Trophoblast cell (in vitro differentiated cells and primary cell): ENCODE results near the gene KCNT1.

ENCODE experiments used
- DNase-seq, 2 donors: peaks; one replicate each; pipeline ENCODE4 v3.0.0-alpha.2; 2016
- H2AFZ ChIP-seq: 2 replicates; pipeline ENCODE4 v1.6.1; 2013; ENCODE audit warnings: low read length, moderate library complexity, mild to moderate bottlenecking; ENCODE audit not compliant: insufficient read depth, poor library complexity
- H2AK5ac ChIP-seq: 2 replicates; pipeline ENCODE4 v1.6.1; 2013; ENCODE audit warnings: mild to moderate bottlenecking, low read length
- H2BK120ac ChIP-seq: 2 replicates; pipeline ENCODE4 v1.6.1; 2013; ENCODE audit warnings: low read length, mild to moderate bottlenecking, moderate library complexity; ENCODE audit not compliant: insufficient read depth, poor library complexity
- H2BK12ac ChIP-seq: 2 replicates; pipeline ENCODE4 v1.6.1; 2013; ENCODE audit warnings: mild to moderate bottlenecking, low read length, moderate library complexity
- H2BK5ac ChIP-seq: 2 replicates; pipeline ENCODE4 v1.6.1; 2013; ENCODE audit warnings: low read length, low read depth, moderate library complexity, mild to moderate bottlenecking; ENCODE audit not compliant: poor library complexity
- H3K14ac ChIP-seq: 2 replicates; pipeline ENCODE4 v1.6.1; 2013; ENCODE audit warnings: mild to moderate bottlenecking, low read length
- H3K18ac ChIP-seq: 2 replicates; pipeline ENCODE4 v1.6.1; 2013; ENCODE audit warnings: mild to moderate bottlenecking, low read length
- H3K23ac ChIP-seq: 2 replicates; pipeline ENCODE4 v1.6.1; 2013; ENCODE audit warnings: low read length
- H3K27ac ChIP-seq: 2 replicates; pipeline ENCODE4 v1.5.1; 2013; ENCODE audit warnings: low read depth, mild to moderate bottlenecking, inconsistent platforms, low read length, moderate library complexity
- H3K27me3 ChIP-seq: 2 replicates; pipeline ENCODE4 v1.6.1; 2013; ENCODE audit warnings: inconsistent platforms, mild to moderate bottlenecking, low read length, moderate library complexity; ENCODE audit not compliant: insufficient read depth
- H3K36me3 ChIP-seq, 2 experiments: 1 replicate in 1 of 2; 2 replicates in 1 of 2; pipeline ENCODE4 v1.6.1; 2013; ENCODE audit warnings: low read length in 2 of 2, mild to moderate bottlenecking in 2 of 2, moderate library complexity in 1 of 2; ENCODE audit not compliant: insufficient read depth in 2 of 2, control insufficient read depth in 1 of 2
- H3K4ac ChIP-seq: 2 replicates; pipeline ENCODE4 v1.6.1; 2013; ENCODE audit warnings: low read depth, mild to moderate bottlenecking, low read length, moderate library complexity
- H3K4me1 ChIP-seq, 2 experiments: 1 replicate in 1 of 2; 2 replicates in 1 of 2; pipeline ENCODE4 v1.6.1; 2013; ENCODE audit warnings: low read length in 2 of 2, mild to moderate bottlenecking in 2 of 2, moderate library complexity in 1 of 2; ENCODE audit not compliant: insufficient read depth in 2 of 2, control insufficient read depth in 1 of 2
- H3K4me2 ChIP-seq: 2 replicates; pipeline ENCODE4 v1.6.1; 2013; ENCODE audit warnings: inconsistent platforms, mild to moderate bottlenecking, low read length, moderate library complexity
- H3K4me3 ChIP-seq: 2 replicates; pipeline ENCODE4 v1.5.1; 2013; ENCODE audit warnings: mild to moderate bottlenecking, low read depth, low read length, inconsistent platforms
- H3K79me1 ChIP-seq: one replicate; pipeline ENCODE4 v1.6.1; 2013; ENCODE audit warnings: low read length
- H3K79me2 ChIP-seq: 2 replicates; pipeline ENCODE4 v1.6.1; 2013; ENCODE audit warnings: low read length, mild to moderate bottlenecking; ENCODE audit not compliant: control insufficient read depth, insufficient read depth, poor library complexity
- H3K9ac ChIP-seq: 2 replicates; pipeline ENCODE4 v1.6.1; 2013; ENCODE audit warnings: mild to moderate bottlenecking, low read length
- H3K9me3 ChIP-seq: 2 replicates; pipeline ENCODE4 v1.6.1; 2013; ENCODE audit warnings: low read depth, mild to moderate bottlenecking, control low read depth, inconsistent platforms, low read length; ENCODE audit not compliant: insufficient read depth
- H4K12ac ChIP-seq: 2 replicates; pipeline ENCODE4 v1.6.1; 2013; ENCODE audit warnings: low read depth, mild to moderate bottlenecking, low read length, moderate library complexity
- H4K8ac ChIP-seq: 2 replicates; pipeline ENCODE4 v1.6.1; 2013; ENCODE audit warnings: low read depth, mild to moderate bottlenecking, low read length, moderate library complexity
- H4K91ac ChIP-seq: one replicate; pipeline ENCODE4 v1.6.1; 2013; ENCODE audit warnings: low read depth, mild to moderate bottlenecking, low read length, moderate library complexity
- WGBS: extraction: QIAGEN DNeasy Blood & Tissue Kit; methylation state at CpG from one replicate; pipeline ENCODE4 v1.1.7; 2013; ENCODE audit warnings: missing lambda C conversion rate; ENCODE audit not compliant: insufficient read length, insufficient coverage; ENCODE audit errors: extremely low coverage; 5-methylcytosine and 5-hydroxymethylcytosine counted together

KCNT1 gene

GRCh38 chr9:135840107-135840506, 138.1 kb downstream of the KCNT1 start:
- no peaks in the 10 kb centered on the region for H3K27me3 ChIP-seq
- H3K4me2 ChIP-seq, result no peak overlapping the region
- no peak overlapping the region for H4K8ac ChIP-seq
- H3K4me1 ChIP-seq, result peaks cover 0 to 4% of the 10 kb centered on the region in 2 experiments
- H3K18ac ChIP-seq, result no peak overlapping the region
- H4K12ac ChIP-seq, result no peak overlapping the region
- no peak overlapping the region for H2AFZ ChIP-seq
- no peak overlapping the region for H2BK120ac ChIP-seq
- H3K9ac ChIP-seq, result no peak overlapping the region
- DNase-seq, result no peak
- H3K14ac ChIP-seq, result no peak overlapping the region
- no CpG with 5 or more reads among the region's 9 CpGs for WGBS
- no peaks in the 10 kb centered on the region for H3K79me2 ChIP-seq
- no peak overlapping the region for H2BK12ac ChIP-seq
- peaks cover 9% of the 10 kb centered on the region for H3K9me3 ChIP-seq
- H3K4me3 ChIP-seq, result no peak overlapping the region
- no peak overlapping the region for H3K27ac ChIP-seq
- H3K79me1 ChIP-seq, result no peaks in the 10 kb centered on the region
- H2BK5ac ChIP-seq, result no peak overlapping the region
- H3K36me3 ChIP-seq, result peaks cover 3 to 14% of the 10 kb centered on the region in 2 experiments
- no peak overlapping the region for H2AK5ac ChIP-seq
- no peak overlapping the region for H3K4ac ChIP-seq
- no peak overlapping the region for H3K23ac ChIP-seq
- H4K91ac ChIP-seq, result no peak overlapping the region

DNA sequence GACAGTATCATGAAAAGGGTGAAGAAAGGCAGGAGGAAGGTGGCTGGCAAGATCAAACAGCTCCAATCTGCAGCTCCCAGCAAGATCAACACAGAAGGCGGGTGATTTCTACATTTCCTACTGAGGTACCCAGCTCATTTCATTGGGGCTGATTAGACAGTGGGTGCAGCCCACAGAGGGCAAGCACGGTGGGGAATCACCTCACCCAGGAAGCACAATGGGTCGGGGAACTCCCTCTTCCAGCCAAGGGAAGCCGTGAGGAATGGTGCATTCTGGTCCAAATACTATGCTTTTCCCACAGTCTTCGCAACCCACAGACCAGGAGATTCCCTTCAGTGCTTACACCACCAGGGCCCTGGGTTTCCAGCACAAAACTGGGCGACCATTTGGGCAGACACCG, 138.6 kb downstream of the KCNT1 start:
- H2AK5ac ChIP-seq, result no peak overlapping the region

More for the DNA sequence above, 138.6 kb downstream of the KCNT1 start:
- Histone ChIP-seq H3K9ac (no peak overlapping the region), H3K14ac (no peak overlapping the region), H3K23ac (no peak overlapping the region), H2BK5ac (no peak overlapping the region), H3K4ac (no peak overlapping the region), H4K12ac (no peak overlapping the region), H2BK120ac (no peak overlapping the region), H4K91ac (no peak overlapping the region), H3K27me3 (no peaks in the 10 kb centered on the region), H3K4me1 (peaks cover 0 to 4% of the 10 kb centered on the region in 2 experiments), H3K4me2 (no peak overlapping the region), H2BK12ac (no peak overlapping the region), H3K79me1 (no peaks in the 10 kb centered on the region), H3K79me2 (no peaks in the 10 kb centered on the region), H3K4me3 (no peak overlapping the region), H3K18ac (no peak overlapping the region), H3K27ac (no peak overlapping the region), H2AFZ (no peak overlapping the region), H4K8ac (no peak overlapping the region), H3K9me3 (peaks cover 9% of the 10 kb centered on the region), H3K36me3 (peaks cover 3 to 12% of the 10 kb centered on the region in 2 experiments)
- no CpG with 5 or more reads among the region's 7 CpGs for WGBS
- no peak for DNase-seq
